IMR-90 (cell line): ENCODE measurements around the gene ADRA2C. TPM values are rescaled to one million over a fixed set of nuclear protein-coding genes. Genes with fewer than 3 reads are reported as not detected.

Source experiments
- ATAC-seq: fragments of 200-7000 bp; cut with Tn5 transposase; 2 replicates; pipeline ENCODE4 v1.9.1; 2020; ENCODE audit warnings: low read depth, mild to moderate bottlenecking, moderate library complexity
- BruUV-seq: library from RNA; stranded (reverse); fragments of 400-500 nt; replicated peaks from 2 replicates; lab custom pipeline; 2021; lab: Mats Ljungman, UMichigan
- CTCF ChIA-PET: fragments of 300-600 bp; formaldehyde crosslinking; extraction: SDS; loops from one replicate; lab custom pipeline; 2021; ENCODE audit warnings: antibody characterized with exemption; lab: Yijun Ruan, JAX
- POLR2A ChIA-PET: fragments of 300-600 bp; sonication (Branson Sonifier 250); formaldehyde crosslinking; loops from one replicate; lab custom pipeline; 2022; ENCODE audit warnings: antibody characterized with exemption; ENCODE audit not compliant: unreplicated experiment; lab: Charles Lee
- DNase-seq: peaks from one replicate; pipeline ENCODE4 v3.0.0; 2013
- H2AFZ ChIP-seq: replicated peaks from 2 replicates; pipeline ENCODE3; 2013; ENCODE audit warnings: low read length, mild to moderate bottlenecking; ENCODE audit not compliant: poor library complexity
- H2AK5ac ChIP-seq: 2 replicates; pipeline ENCODE4 v1.6.1; 2013; ENCODE audit warnings: low read depth, low read length, inconsistent platforms
- H2AK9ac ChIP-seq: replicated peaks from 2 replicates; pipeline ENCODE3; 2013; ENCODE audit warnings: mild to moderate bottlenecking, low read depth, low read length, moderate library complexity; ENCODE audit not compliant: poor library complexity
- H2BK120ac ChIP-seq: 2 replicates; pipeline ENCODE4 v1.6.1; 2013; ENCODE audit warnings: low read depth, low read length, inconsistent platforms
- H2BK15ac ChIP-seq: 3 replicates; pipeline ENCODE4 v1.6.1; 2013; ENCODE audit warnings: low read depth, low read length, inconsistent platforms
- H2BK20ac ChIP-seq: 2 replicates; pipeline ENCODE4 v1.6.1; 2013; ENCODE audit warnings: low read depth, mild to moderate bottlenecking, inconsistent platforms, low read length, moderate library complexity
- H2BK5ac ChIP-seq: 2 replicates; pipeline ENCODE4 v1.6.1; 2013; ENCODE audit warnings: mild to moderate bottlenecking, low read depth, low read length, inconsistent platforms; ENCODE audit not compliant: poor library complexity, severe bottlenecking
- H3K14ac ChIP-seq: replicated peaks from 2 replicates; pipeline ENCODE4 v1.6.1; 2013; ENCODE audit warnings: low read depth, low read length, inconsistent platforms
- H3K18ac ChIP-seq: 2 replicates; pipeline ENCODE4 v1.6.1; 2013; ENCODE audit warnings: low read depth, low read length, control low read depth
- H3K23ac ChIP-seq: 2 replicates; pipeline ENCODE4 v1.6.1; 2013; ENCODE audit warnings: low read depth, low read length, inconsistent platforms
- H3K27ac ChIP-seq: 2 replicates; pipeline ENCODE4 v1.5.1; 2013; ENCODE audit warnings: mild to moderate bottlenecking, control low read depth, low read length; ENCODE audit not compliant: insufficient read depth
- H3K27me3 ChIP-seq: 2 replicates; pipeline ENCODE4 v1.6.1; 2013; ENCODE audit warnings: low read length; ENCODE audit not compliant: control insufficient read depth, insufficient read depth
- H3K36me3 ChIP-seq: 2 replicates; pipeline ENCODE4 v1.6.1; 2013; ENCODE audit warnings: low read length, mixed read lengths; ENCODE audit not compliant: control insufficient read depth, insufficient read depth
- H3K4ac ChIP-seq: 2 replicates; pipeline ENCODE4 v1.6.1; 2013; ENCODE audit warnings: low read depth, low read length, inconsistent platforms
- H3K4me1 ChIP-seq: 2 replicates; pipeline ENCODE4 v1.6.1; 2013; ENCODE audit warnings: low read length, mixed read lengths; ENCODE audit not compliant: control insufficient read depth, insufficient read depth
- H3K4me2 ChIP-seq: 2 replicates; pipeline ENCODE4 v1.6.1; 2013; ENCODE audit warnings: low read depth, mild to moderate bottlenecking, control low read depth, low read length, moderate library complexity
- H3K4me3 ChIP-seq: 2 replicates; pipeline ENCODE4 v1.5.1; 2013; ENCODE audit warnings: low read depth, mild to moderate bottlenecking, control low read depth, low read length, moderate library complexity; ENCODE audit not compliant: insufficient read depth
- H3K56ac ChIP-seq: 2 replicates; pipeline ENCODE4 v1.6.1; 2013; ENCODE audit warnings: low read length, inconsistent platforms; ENCODE audit not compliant: insufficient read depth; ENCODE audit errors: extremely low read depth
- H3K79me1 ChIP-seq, 2 experiments: 2 replicates each; pipeline ENCODE4 v1.6.1; 2013; ENCODE audit warnings: low read length in 2 of 2, inconsistent platforms in 1 of 2, low read depth in 1 of 2
- H3K9ac ChIP-seq: 2 replicates; pipeline ENCODE4 v1.6.1; 2013; ENCODE audit warnings: low read depth, low read length, control low read depth
- H3K9me1 ChIP-seq: 2 replicates; pipeline ENCODE4 v1.6.1; 2013; ENCODE audit warnings: low read length, inconsistent platforms; ENCODE audit not compliant: insufficient read depth
- H3K9me3 ChIP-seq: 2 replicates; pipeline ENCODE4 v1.6.1; 2013; ENCODE audit warnings: low read length; ENCODE audit not compliant: control insufficient read depth, insufficient read depth
- H4K20me1 ChIP-seq: 2 replicates; pipeline ENCODE4 v1.6.1; 2013; ENCODE audit warnings: low read length, inconsistent platforms; ENCODE audit not compliant: insufficient read depth
- H4K5ac ChIP-seq: 2 replicates; pipeline ENCODE4 v1.6.1; 2013; ENCODE audit warnings: mild to moderate bottlenecking, low read depth, low read length, control low read depth
- H4K8ac ChIP-seq, 2 experiments: 2 replicates each; pipeline ENCODE4 v1.6.1; 2013; ENCODE audit warnings: low read depth in 2 of 2, low read length in 2 of 2, control low read depth in 1 of 2, inconsistent platforms in 1 of 2
- H4K91ac ChIP-seq: 2 replicates; pipeline ENCODE4 v1.6.1; 2013; ENCODE audit warnings: low read depth, low read length, inconsistent platforms; ENCODE audit not compliant: insufficient read depth
- CTCF ChIP-seq: conservative IDR thresholded peaks from 2 replicates; pipeline ENCODE4 v1.5.1; 2012; ENCODE audit warnings: mild to moderate bottlenecking, low read depth, low read length, improper control_type of control experiment
- SMC3 ChIP-seq: fragments of 150-350 bp; IDR thresholded peaks from 2 replicates; pipeline ENCODE4 v1.6.1; 2016; ENCODE audit warnings: low read depth, mild to moderate bottlenecking, antibody characterized with exemption, low read length, moderate library complexity
- WGBS, 2 experiments: methylation state at CpG; one replicate each; pipeline versions ENCODE4 v1.1.5 to v1.1.7; 2013; ENCODE audit warnings: missing lambda C conversion rate in 2 of 2; ENCODE audit not compliant: insufficient read length in 1 of 2; ENCODE audit errors: extremely low coverage in 2 of 2; 5-methylcytosine and 5-hydroxymethylcytosine counted together
- dilution Hi-C: fragments of 300-500 bp; cut with HindIII; formaldehyde crosslinking; loops from one replicate; pipeline ENCODE4 v1.14.3; 2018; ENCODE audit warnings: low sequenced_read_pairs; ENCODE audit not compliant: unreplicated experiment
- in situ Hi-C: fragments of 300-500 bp; cut with MboI; formaldehyde crosslinking; loops from 3 replicates; pipeline ENCODE4 v1.14.3; 2019; ENCODE audit warnings: low sequenced_read_pairs, inconsistent platforms, mixed read lengths
- intact Hi-C: fragments of 100-400 bp; cut with micrococcal nuclease; formaldehyde crosslinking; loops from 2 replicates; pipeline ENCODE4 v1.10.0; 2022
- polyA plus RNA-seq, 3 experiments: library from polyadenylated mRNA; depleted of rRNA; stranded (reverse); fragments of >200 nt; gene quantifications; 2 replicates each; pipeline ENCODE4 v1.2.3, GENCODE V29; 2012; ENCODE audit warnings: low replicate concordance in 1 of 3
- total RNA-seq: library from RNA; depleted of rRNA; stranded (reverse); fragments of >200 nt; gene quantifications from 2 replicates; pipeline ENCODE4 v1.2.3, GENCODE V29; 2012

Gene ADRA2C
- total and polyA plus RNA-seq, 2 of the 4 experiments (the other 2 are of a cell fraction): under 0.01 to 0.14 TPM

GRCh38 chr4:3783693-3784306 is 17.6 kb downstream of the ADRA2C start:
- BruUV-seq: no TSS peak
- H3K23ac ChIP-seq: no peak overlapping the region
- no peak for ATAC-seq
- no peak overlapping the region for H2BK20ac ChIP-seq
- H4K20me1 ChIP-seq: no peaks in the 10 kb centered on the region
- H3K56ac ChIP-seq: no peak overlapping the region
- H2BK15ac ChIP-seq: no peak overlapping the region
- H4K91ac ChIP-seq: no peak overlapping the region
- H2AK9ac ChIP-seq: no peak overlapping the region
- intact Hi-C loops (no loop called here), dilution Hi-C loops (no loop called here), in situ Hi-C loops (no loop called here)
- H2BK5ac ChIP-seq: no peak overlapping the region
- no peak overlapping the region for H3K9ac ChIP-seq
- no peak overlapping the region for H2BK120ac ChIP-seq
- no peak overlapping the region for H2AK5ac ChIP-seq
- no peak overlapping the region for H3K14ac ChIP-seq
- H3K9me3 ChIP-seq: no peaks in the 10 kb centered on the region; the same call in 1 of the 2 replicates
- no peak overlapping the region for H3K4me2 ChIP-seq
- peaks cover 6% of the 10 kb centered on the region; the same call in 1 of the 2 replicates for H3K27me3 ChIP-seq
- H3K4ac ChIP-seq: no peak overlapping the region
- no peaks in the 10 kb centered on the region for H3K9me1 ChIP-seq
- H3K4me3 ChIP-seq: no peak overlapping the region
- no peak overlapping the region for H4K8ac ChIP-seq
- no peaks in the 10 kb centered on the region for H3K4me1 ChIP-seq
- H2AFZ ChIP-seq: no peak overlapping the region
- POLR2A ChIA-PET: no interaction called here
- no peak overlapping the region for H3K27ac ChIP-seq
- 27% methylated on average over 3 of the region's 27 CpGs; no CpG with 5 or more reads in 1 of the 2 experiments for WGBS, 2 experiments
- H3K36me3 ChIP-seq: no peaks in the 10 kb centered on the region
- H3K18ac ChIP-seq: no peak overlapping the region
- no peaks in the 10 kb centered on the region for H3K79me1 ChIP-seq
- H4K5ac ChIP-seq: no peak overlapping the region
- no peak for DNase-seq
- CTCF ChIA-PET: interaction anchor here (0.5 kb wide), 1 partner anchor 438 kb away, joined by 3 read pairs; no protein-coding TSS in a partner anchor
- TF ChIP-seq SMC3: no peak
- peak; percentile 10; the same call in 1 of the 2 replicates for TF ChIP-seq CTCF
